Psoas muscle (tissue), 8 donors: ENCODE results near the gene BCAS3. TPM values are rescaled to one million over a fixed set of nuclear protein-coding genes. Genes with fewer than 3 reads are reported as not detected.
A peak's percentile ranks its signal among the peaks of the same experiment; 100 is the strongest.

Experiments used
- ATAC-seq, 4 donors: fragments of 200-7000 bp; cut with Tn5 transposase; one replicate each; pipeline ENCODE4 v1.9.1; 2020; ENCODE audit warnings: moderate library complexity in 3 of 4, mild to moderate bottlenecking in 2 of 4
- DNase-seq, 2 donors: peaks; one replicate each; pipeline ENCODE4 v3.0.0-alpha.2; 2020
- H3K27ac ChIP-seq: fragments of 200-600 bp; one replicate; pipeline ENCODE4 v1.8.0; 2022
- H3K27me3 ChIP-seq, 3 donors: fragments of 200-600 bp in 1 of 3; one replicate each; pipeline versions ENCODE4 v1.6.1 to v1.8.0; 2013 to 2022; ENCODE audit warnings: low read length in 2 of 3, mild to moderate bottlenecking in 2 of 3, moderate library complexity in 1 of 3; ENCODE audit not compliant: insufficient read depth in 3 of 3
- H3K36me3 ChIP-seq, 2 donors: fragments of 200-600 bp in 1 of 2; one replicate each; pipeline versions ENCODE4 v1.6.1 to v1.8.0; 2013 to 2022; ENCODE audit warnings: low read depth in 1 of 2, mild to moderate bottlenecking in 1 of 2, moderate library complexity in 1 of 2; ENCODE audit not compliant: insufficient read depth in 1 of 2
- H3K4me1 ChIP-seq: fragments of 200-600 bp; one replicate; pipeline ENCODE4 v1.8.0; 2022
- H3K4me3 ChIP-seq: fragments of 200-600 bp; one replicate; pipeline ENCODE4 v1.8.0; 2022; ENCODE audit warnings: mild to moderate bottlenecking
- H3K9me3 ChIP-seq: fragments of 200-600 bp; one replicate; pipeline ENCODE4 v1.8.0; 2022
- WGBS, 3 donors: extraction: QIAGEN DNeasy Blood & Tissue Kit; methylation state at CpG; one replicate each; pipeline versions ENCODE4 v1.1.6 to v1.1.7; 2013; 5-methylcytosine and 5-hydroxymethylcytosine counted together
- intact Hi-C, 2 donors: fragments of 100-400 bp; cut with DNase I; formaldehyde crosslinking; loops; one replicate each; pipeline versions ENCODE4 v1.11.0 to v1.14.2; 2022
- polyA plus RNA-seq, 3 donors: library from polyadenylated mRNA; stranded (reverse); fragments of 200-250 nt; gene quantifications; one replicate each; pipeline ENCODE4 v1.2.3, GENCODE V29; 2013
- total RNA-seq, 4 donors: library from RNA; stranded (reverse); fragmentation: NEBNext Ultra II Directional in 2 of 4; extraction: Animal tissue kit (Norgen Biotek cat#: 25700) in 2 of 4; gene quantifications; one replicate each; pipeline versions ENCODE4 v1.2.1 to v1.2.4, GENCODE V29; 2021 to 2023
- TF ChIP-seq, protein P1 (sequence below): fragments of 200-600 bp; IDR thresholded peaks from one replicate; pipeline ENCODE4 v1.8.0; 2022; ENCODE audit warnings: antibody characterized with exemption
- donor health status: healthy with polysubstance abuse.
- donor health status: DM: no; HTN: no; CAD: no; lungs with moderate emphysema.
- donor health status: Bipolar disorder and iron deficiency.
- donor health status: healthy.
- donor health status: DM: yes; HTN: yes; CAD: no.
- donor health status: DM: no; HTN: no; CAD: no.
- donor health status: DM: no; HTN: no; CAD: no.
- donor health status: DM: yes; HTN: yes; CAD: no.

Gene BCAS3
- total and polyA plus RNA-seq, 7 donors: 2.4 to 28.8 (median 15.0) TPM

DNA sequence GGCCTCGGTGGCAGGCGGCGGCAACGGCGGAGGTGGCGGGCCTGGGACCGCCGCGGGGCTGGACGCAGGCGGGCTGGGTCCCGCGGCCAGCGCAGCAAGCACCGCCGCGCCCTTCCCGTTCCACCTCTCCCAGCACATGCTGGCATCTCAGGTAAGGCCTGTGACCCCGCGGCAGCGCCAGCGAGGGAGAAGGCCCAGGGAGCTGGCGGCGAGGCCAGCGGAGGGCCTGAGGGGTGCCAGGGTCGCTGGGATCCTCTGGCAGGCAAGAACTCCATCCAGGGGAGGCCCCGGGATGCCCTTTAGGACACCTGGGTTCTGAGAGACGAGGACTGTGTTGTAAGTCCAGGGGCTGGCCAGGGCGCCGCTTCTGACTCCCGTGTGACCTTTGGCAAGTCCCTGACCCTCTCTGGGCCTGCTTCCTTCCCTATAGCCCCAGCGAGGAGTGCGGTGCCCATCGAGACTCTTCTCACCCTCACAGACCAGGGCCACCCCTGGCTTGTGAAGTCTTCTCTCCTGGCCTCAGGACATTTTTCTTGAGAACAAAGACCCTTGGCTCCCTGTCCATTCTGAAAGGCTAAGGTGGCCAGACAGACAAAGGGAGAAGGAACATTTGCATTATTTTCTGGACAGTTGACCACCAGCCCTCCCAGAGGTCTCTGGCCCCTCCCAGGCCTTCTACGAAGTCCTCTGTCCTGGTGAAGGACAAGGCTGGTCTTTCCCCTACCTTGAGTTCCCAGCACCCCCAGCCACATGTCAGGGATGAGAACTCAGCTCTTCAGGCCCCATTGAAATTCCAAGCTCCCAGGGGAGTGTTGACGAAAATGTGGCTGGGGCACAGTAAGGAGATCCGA is 728.3 kb downstream of the BCAS3 start:
- Histone ChIP-seq H3K9me3 (no peaks in the 10 kb centered on the region), H3K27ac (peak overlapping the region; percentile 53), H3K36me3 (no peaks in the 10 kb centered on the region), H3K4me3 (peak overlapping the region; percentile 77), H3K27me3 (peaks cover 0 to 71% (median 37%) of the 10 kb centered on the region in 3 donors), H3K4me1 (peaks cover 36% of the 10 kb centered on the region)
- 62 to 72% (median 62%) methylated on average over 24 to 37 of the region's 37 CpGs for WGBS, 3 donors
- DNase-seq (no peak), ATAC-seq (no peak)
- intact Hi-C loops: loop anchor here in 1 of 2 donors (5.0 kb wide), 1 partner anchor 689 kb away; no protein-coding TSS in a partner anchor
- TF ChIP-seq, protein P1, sequence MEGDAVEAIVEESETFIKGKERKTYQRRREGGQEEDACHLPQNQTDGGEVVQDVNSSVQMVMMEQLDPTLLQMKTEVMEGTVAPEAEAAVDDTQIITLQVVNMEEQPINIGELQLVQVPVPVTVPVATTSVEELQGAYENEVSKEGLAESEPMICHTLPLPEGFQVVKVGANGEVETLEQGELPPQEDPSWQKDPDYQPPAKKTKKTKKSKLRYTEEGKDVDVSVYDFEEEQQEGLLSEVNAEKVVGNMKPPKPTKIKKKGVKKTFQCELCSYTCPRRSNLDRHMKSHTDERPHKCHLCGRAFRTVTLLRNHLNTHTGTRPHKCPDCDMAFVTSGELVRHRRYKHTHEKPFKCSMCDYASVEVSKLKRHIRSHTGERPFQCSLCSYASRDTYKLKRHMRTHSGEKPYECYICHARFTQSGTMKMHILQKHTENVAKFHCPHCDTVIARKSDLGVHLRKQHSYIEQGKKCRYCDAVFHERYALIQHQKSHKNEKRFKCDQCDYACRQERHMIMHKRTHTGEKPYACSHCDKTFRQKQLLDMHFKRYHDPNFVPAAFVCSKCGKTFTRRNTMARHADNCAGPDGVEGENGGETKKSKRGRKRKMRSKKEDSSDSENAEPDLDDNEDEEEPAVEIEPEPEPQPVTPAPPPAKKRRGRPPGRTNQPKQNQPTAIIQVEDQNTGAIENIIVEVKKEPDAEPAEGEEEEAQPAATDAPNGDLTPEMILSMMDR: no peak

DNA sequence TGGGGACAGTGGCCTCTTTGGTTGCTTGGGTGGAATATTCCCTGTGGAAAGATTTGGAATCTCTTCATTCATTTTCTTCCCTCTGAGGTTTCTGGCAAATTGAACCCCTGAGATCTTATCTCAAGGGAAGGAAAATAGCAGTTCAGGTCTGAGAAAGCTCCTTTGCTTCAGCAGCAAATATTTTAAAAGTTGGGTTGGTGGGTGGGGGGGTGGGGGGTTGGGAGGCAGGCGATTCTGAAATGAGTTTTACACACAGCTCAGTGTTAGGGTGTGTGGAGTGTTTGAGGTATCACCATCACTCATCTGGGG is 728.8 kb downstream of the BCAS3 start:
- Histone ChIP-seq H3K9me3 (no peaks in the 10 kb centered on the region), H3K4me3 (peak overlapping the region; percentile 77), H3K27ac (no peak overlapping the region), H3K4me1 (peaks cover 36% of the 10 kb centered on the region), H3K27me3 (peaks cover 0 to 71% (median 35%) of the 10 kb centered on the region in 3 donors), H3K36me3 (no peaks in the 10 kb centered on the region)
- intact Hi-C loops: loop anchor here in 1 of 2 donors (5.0 kb wide), 1 partner anchor 689 kb away; no protein-coding TSS in a partner anchor
- no peak for DNase-seq
- 46 to 77% (median 65%) methylated on average over 1 of the region's 1 CpG for WGBS, 3 donors
- TF ChIP-seq, protein P1: no peak
- no peak for ATAC-seq

DNA sequence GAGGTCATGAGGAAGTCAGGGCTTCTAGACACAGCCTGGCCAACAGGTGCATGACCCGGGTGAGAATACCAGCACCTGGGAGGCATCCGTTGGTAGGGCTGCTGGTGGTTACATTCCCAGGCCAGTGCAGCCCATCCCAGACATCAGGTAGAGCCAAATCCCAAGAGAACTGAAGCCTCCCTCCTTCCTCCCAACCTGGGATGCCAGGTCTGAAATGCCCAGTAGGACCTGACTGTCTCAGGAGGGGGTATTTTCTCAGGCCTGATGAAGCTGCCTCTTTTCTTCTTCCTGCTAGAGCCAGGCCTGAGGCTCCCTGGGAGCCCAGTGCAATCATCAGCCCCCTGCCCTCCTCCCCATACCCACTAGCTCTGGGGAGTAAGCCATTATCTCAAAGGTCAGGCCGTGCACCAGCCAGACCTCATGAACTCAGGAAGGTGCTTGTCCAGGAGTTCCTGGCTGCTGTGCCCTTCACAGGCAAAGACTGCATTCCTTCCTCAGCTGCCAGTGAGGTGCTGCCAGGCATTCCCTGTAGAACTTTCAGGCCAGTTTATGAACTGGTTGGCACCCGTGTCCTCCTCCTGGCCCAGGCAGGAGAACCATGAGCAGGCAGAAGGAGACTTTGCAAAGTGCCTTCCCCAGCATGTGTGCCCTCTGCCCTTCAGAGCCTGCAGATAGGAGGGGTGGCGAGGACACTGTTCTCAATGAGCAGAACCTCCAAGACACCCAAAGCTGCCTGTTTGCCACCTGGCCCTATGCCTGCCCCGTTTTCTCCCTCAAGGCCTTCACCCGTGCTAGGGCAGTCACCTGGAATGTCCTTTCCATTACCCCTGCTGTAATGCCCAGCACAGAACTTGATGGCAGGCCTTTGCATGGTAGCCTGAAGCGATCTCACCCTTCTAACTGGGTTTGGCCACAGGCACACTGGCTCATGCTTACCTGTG is 729.6 kb downstream of the BCAS3 start:
- 45 to 56% (median 50%) methylated on average over 8 of the region's 8 CpGs for WGBS, 3 donors
- Histone ChIP-seq H3K27me3 (peaks cover 0 to 65% (median 35%) of the 10 kb centered on the region in 3 donors), H3K4me1 (peaks cover 36% of the 10 kb centered on the region), H3K4me3 (peak overlapping the region; percentile 4), H3K9me3 (no peaks in the 10 kb centered on the region), H3K36me3 (no peaks in the 10 kb centered on the region), H3K27ac (no peak overlapping the region)
- ATAC-seq (no peak), DNase-seq (peak in 1 of 2 donors; percentile 32)
- TF ChIP-seq, protein P1: no peak
- intact Hi-C loops: loop anchor here in 1 of 2 donors (5.0 kb wide), 1 partner anchor 690 kb away; no protein-coding TSS in a partner anchor

DNA sequence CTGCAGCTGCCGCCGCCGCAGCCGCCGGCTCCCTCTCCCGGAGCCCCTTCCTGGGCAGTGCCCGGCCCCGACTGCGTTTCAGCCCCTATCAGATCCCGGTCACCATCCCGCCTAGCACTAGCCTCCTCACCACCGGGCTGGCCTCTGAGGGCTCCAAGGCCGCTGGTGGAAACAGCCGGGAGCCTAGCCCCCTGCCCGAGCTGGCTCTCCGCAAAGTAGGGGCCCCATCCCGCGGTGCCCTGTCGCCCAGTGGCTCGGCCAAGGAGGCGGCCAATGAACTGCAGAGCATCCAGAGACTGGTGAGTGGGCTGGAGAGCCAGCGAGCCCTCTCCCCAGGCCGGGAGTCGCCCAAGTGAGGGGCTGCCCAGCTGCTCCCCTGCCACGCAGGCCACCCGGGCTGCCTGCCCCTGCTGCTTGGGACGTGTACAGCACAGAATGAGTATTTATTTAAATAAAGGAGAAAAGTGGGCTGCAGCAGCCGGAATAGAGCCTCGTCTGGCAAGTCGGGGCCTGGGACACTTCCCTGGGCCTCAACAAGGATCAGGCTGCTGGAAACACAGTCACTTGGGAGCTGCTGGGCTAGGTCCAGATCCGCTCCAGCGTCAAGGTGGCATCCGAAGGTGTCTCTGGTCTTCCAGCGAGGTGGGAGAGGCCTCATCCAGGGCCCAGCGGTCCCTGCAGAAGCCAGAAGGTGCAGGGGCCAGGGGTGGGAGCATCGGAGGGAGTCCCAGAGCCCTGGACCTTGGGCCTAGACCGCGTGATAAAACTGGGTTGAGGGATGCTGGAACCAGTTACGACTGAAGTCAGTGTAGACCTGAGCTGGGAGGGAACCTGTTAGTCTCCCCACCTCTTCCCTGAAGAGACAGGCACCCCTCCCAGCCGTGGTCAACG is 730.7 kb downstream of the BCAS3 start:
- WGBS, 3 donors: 69 to 75% (median 75%) methylated on average over 40 to 41 of the region's 41 CpGs
- H3K27me3 ChIP-seq: peaks cover 0 to 54% (median 30%) of the 10 kb centered on the region in 3 donors
- TF ChIP-seq, protein P1: no peak
- H3K4me1 ChIP-seq: peaks cover 36% of the 10 kb centered on the region
- DNase-seq (peak in 1 of 2 donors; percentile 48), ATAC-seq (no peak)
- no peaks in the 10 kb centered on the region for H3K9me3 ChIP-seq
- no peaks in the 10 kb centered on the region for H3K36me3 ChIP-seq
- intact Hi-C loops: loop anchor here in 1 of 2 donors (5.0 kb wide), 1 partner anchor 691 kb away; no protein-coding TSS in a partner anchor
- peak overlapping the region; percentile 24 for H3K27ac ChIP-seq
- H3K4me3 ChIP-seq: peak overlapping the region; percentile 72
